Measurements from ENCODE around the gene OSBPL2. TPM values are rescaled to one million over a fixed set of nuclear protein-coding genes. Genes with fewer than 3 reads are reported as not detected.

The OSBPL2 gene
- total RNA-seq, 2 experiments from 2014 or later: 23.6 to 24.3 TPM

DNA sequence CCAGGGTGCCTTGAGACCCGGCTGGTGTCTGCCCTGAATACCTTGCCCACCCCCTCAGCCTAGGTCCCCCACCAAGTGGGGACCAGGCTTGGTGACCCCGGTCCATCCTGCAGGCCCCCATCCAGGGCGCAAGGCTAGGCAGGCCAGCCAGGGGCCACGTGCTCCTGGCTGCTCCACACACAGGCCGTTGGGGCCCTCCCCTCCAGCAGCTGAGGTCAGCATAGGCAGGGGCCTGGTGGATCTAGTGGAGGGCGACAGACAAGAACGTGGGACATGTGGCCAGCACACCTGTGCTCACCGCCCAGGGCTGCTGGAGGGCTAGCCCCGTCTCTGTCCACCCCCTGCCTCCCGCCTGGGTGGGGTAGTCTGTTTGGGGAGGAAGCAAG is 10.7 kb upstream of the OSBPL2 start:
- CTCF ChIA-PET: no interaction called here
- intact Hi-C loops (cut with micrococcal nuclease): no loop called here
- TF ChIP-seq, protein P1, sequence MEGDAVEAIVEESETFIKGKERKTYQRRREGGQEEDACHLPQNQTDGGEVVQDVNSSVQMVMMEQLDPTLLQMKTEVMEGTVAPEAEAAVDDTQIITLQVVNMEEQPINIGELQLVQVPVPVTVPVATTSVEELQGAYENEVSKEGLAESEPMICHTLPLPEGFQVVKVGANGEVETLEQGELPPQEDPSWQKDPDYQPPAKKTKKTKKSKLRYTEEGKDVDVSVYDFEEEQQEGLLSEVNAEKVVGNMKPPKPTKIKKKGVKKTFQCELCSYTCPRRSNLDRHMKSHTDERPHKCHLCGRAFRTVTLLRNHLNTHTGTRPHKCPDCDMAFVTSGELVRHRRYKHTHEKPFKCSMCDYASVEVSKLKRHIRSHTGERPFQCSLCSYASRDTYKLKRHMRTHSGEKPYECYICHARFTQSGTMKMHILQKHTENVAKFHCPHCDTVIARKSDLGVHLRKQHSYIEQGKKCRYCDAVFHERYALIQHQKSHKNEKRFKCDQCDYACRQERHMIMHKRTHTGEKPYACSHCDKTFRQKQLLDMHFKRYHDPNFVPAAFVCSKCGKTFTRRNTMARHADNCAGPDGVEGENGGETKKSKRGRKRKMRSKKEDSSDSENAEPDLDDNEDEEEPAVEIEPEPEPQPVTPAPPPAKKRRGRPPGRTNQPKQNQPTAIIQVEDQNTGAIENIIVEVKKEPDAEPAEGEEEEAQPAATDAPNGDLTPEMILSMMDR (IDR thresholded peaks at IDR 0.05): no peak

DNA sequence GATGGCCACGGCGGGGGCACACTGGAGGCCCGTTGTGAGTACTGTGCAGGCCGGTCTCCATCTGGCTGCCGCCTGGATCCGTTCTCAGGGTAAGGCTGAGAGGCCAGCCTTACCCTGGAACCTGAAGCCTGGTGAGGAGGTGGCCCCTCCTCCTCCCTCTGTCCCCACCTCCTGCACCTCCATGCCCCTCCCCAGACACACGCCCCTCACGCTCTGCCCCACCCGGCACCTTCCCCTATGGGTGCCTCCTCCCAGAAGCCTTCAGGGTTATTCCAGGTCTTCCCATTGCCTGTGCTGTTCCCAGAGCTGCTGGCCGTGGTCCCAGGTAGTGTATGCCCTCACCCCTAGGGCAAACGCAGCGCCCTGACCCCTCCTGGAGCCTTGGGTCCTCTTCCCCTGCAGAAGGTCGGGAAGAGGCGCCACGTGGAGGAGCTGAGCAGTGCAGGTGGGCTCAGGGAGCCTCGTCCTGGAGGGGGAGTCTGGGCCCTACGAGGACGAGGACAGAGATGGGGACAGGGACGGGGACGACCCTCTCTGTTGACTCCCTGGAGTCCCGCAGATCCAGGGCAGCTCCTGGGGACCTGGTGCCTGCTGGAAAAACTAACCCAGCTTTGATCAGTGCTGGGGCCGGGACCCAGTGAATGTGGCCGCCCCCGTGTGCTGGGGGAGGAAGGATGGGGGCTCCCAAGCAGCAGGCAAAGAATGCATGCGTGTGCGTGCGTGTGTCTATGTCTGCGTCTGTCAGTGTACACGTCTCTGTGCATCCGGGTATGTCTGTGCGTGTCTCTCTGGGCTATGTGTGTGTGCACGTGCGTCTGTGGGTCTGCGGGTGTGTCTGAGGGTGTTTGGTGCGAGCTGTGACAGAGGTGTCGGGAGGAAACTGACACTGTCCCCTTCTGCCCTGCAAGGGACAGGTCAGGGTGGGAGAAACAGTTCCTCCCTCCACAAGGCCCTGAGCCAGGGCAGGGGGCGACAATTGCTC is 10.1 kb upstream of the OSBPL2 start:
- ChIA-PET POLR2A (no interaction called here), CTCF (no interaction called here)
- Mint-ChIP-seq H3K4me3 (no peak overlapping the region), H3K27me3 (peaks cover 11% of the 10 kb centered on the region), H3K27ac (no peak overlapping the region), H3K9me3 (no peaks in the 10 kb centered on the region), H3K4me1 (ENCODE audit: low read depth) (no peaks in the 10 kb centered on the region), H3K36me3 (ENCODE audit: low read depth) (no peaks in the 10 kb centered on the region)
- intact Hi-C loops (cut with micrococcal nuclease): no loop called here
- TF ChIP-seq, protein P1 (IDR thresholded peaks at IDR 0.05): no peak
- peak; percentile 39 for ATAC-seq
- DNase-seq: no peak

More for the DNA sequence above, 10.7 kb upstream of the OSBPL2 start:
- no peak for DNase-seq
- H3K9me3 Mint-ChIP-seq: no peaks in the 10 kb centered on the region
- H3K4me3 Mint-ChIP-seq: no peak overlapping the region
- no peak overlapping the region for H3K27ac Mint-ChIP-seq
- POLR2A ChIA-PET: no interaction called here
- H3K4me1 Mint-ChIP-seq (ENCODE audit: low read depth): no peaks in the 10 kb centered on the region
- H3K36me3 Mint-ChIP-seq (ENCODE audit: low read depth): no peaks in the 10 kb centered on the region
- ATAC-seq: no peak
- H3K27me3 Mint-ChIP-seq: peaks cover 17% of the 10 kb centered on the region

DNA sequence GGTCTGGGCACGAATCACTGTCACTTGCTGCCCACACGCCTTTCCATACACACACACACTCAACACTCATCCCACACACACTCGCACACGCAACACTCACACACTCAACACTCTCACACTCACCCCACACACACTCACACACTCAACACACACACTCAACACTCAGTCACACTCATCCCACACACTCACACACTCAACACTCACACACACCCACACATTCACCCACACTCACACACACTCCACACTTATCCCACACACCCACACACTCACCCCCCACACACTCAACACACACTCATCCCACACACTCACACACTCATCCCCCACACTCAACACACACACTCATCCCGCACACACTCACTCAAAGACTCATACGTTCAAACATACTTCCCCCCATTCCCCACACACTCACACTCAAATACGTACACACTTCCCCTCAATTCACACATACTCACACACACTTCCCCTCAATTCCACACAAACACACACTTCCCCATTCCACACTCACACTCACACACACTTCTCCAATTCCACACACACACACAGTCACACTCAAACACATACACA is 9.3 kb upstream of the OSBPL2 start:
- Mint-ChIP-seq H3K27ac (no peak overlapping the region), H3K4me1 (ENCODE audit: low read depth) (no peaks in the 10 kb centered on the region), H3K9me3 (no peaks in the 10 kb centered on the region), H3K4me3 (no peak overlapping the region), H3K27me3 (peaks cover 13% of the 10 kb centered on the region), H3K36me3 (ENCODE audit: low read depth) (no peaks in the 10 kb centered on the region)
- TF ChIP-seq, protein P1 (IDR thresholded peaks at IDR 0.05): no peak
- DNase-seq (no peak), ATAC-seq (no peak)
- intact Hi-C loops (cut with micrococcal nuclease): no loop called here
- CTCF ChIA-PET: no interaction called here
- POLR2A ChIA-PET: no interaction called here

DNA sequence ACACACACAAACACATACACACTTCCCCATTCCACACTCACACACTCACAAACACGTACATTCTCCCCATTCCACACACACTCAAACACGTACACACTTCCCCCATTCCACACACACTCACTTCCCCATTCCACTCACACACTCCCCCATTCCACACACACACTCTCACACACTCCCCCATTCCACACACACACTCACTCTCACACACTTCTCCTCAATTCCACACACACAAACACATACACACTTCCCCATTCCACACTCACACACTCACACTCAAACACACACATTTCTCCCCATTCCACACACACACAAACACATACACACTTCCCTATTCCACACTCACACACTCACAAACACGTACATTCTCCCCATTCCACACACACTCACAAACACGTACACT is 8.7 kb upstream of the OSBPL2 start:
- CTCF ChIA-PET: no interaction called here
- Mint-ChIP-seq H3K4me3 (no peak overlapping the region), H3K27ac (no peak overlapping the region), H3K4me1 (ENCODE audit: low read depth) (no peaks in the 10 kb centered on the region), H3K9me3 (no peaks in the 10 kb centered on the region), H3K36me3 (ENCODE audit: low read depth) (no peaks in the 10 kb centered on the region), H3K27me3 (peaks cover 12% of the 10 kb centered on the region)
- ATAC-seq (no peak), DNase-seq (no peak)
- intact Hi-C loops (cut with micrococcal nuclease): no loop called here
- POLR2A ChIA-PET: no interaction called here
- TF ChIP-seq, protein P1 (IDR thresholded peaks at IDR 0.05): no peak

DNA sequence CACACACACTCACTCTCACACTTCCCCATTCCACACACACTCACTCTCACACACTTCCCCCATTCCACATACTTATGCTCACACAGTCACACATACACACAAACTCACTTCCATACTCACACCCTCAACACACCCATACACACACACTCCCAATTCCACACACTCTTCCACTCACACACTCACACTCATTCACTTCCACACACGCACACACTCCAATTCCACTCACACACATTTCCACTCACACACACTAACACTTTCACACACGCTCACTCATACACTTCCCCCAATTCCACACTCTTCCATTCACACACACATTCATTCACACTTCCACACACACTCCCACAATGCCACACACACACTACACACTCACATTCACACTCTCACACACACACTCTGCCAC is 8.0 kb upstream of the OSBPL2 start:
- intact Hi-C loops (cut with micrococcal nuclease): no loop called here
- Mint-ChIP-seq H3K9me3 (no peaks in the 10 kb centered on the region), H3K4me3 (no peak overlapping the region), H3K4me1 (ENCODE audit: low read depth) (no peaks in the 10 kb centered on the region), H3K27ac (no peak overlapping the region), H3K36me3 (ENCODE audit: low read depth) (no peaks in the 10 kb centered on the region), H3K27me3 (peaks cover 9% of the 10 kb centered on the region)
- ATAC-seq (no peak), DNase-seq (no peak)
- ChIA-PET CTCF (no interaction called here), POLR2A (no interaction called here)
- TF ChIP-seq, protein P1 (IDR thresholded peaks at IDR 0.05): no peak

Measured in activated CD8-positive, alpha-beta T cell treated with anti-CD3 and anti-CD28 coated beads for 36 hours (primary cell).